NOMO-1 treated with dmso at 0.1 percent for 144 hours (cell line): ENCODE results near the gene USP30.

Experiments used
- DNase-seq: peaks from one replicate; lab custom pipeline; 2025; ENCODE audit not compliant: unreplicated experiment; lab: John Stamatoyannopoulos, UW

The USP30 gene

GRCh38 chr12:109097140-109097434, 44.7 kb downstream of the USP30 start:
- DNase-seq, result no peak

DNA sequence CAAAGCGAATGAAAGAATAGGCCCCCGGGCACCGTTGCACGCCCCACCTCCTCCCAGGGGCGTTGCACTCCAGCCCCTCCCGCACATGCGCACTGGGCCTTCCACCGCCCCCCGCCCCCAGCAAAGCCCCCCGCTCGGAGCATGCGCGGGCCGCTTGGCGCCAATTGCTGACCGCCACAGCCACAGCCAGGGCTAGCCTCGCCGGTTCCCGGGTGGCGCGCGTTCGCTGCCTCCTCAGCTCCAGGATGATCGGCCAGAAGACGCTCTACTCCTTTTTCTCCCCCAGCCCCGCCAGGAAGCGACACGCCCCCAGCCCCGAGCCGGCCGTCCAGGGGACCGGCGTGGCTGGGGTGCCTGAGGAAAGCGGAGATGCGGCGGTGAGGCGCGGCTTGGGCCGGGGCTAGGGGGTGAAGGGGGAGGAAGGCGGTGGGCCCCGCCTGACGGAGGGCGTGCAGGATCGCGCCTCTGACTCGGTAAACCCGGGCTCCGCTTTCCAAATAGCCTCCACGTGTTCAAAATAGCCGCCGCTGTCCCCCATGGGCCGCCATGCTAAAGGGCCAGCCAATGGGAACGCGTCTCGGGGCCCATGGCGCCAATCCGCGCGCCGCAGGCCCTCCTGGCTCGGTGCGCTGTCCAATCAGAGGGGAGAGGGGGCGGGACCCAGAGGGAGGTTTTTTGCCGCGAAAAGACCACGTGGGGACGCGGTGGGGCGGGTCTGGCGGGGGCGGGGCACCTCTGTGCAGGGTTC, 45.2 kb downstream of the USP30 start, which contains the start of gene UNG:
Gene UNG, plus strand, starts transcription at position 163 of the 748 bp plus-strand sequence. Its CDS starts 83 bp downstream, at position 246.
- DNase-seq, result peak; percentile 86

DNA sequence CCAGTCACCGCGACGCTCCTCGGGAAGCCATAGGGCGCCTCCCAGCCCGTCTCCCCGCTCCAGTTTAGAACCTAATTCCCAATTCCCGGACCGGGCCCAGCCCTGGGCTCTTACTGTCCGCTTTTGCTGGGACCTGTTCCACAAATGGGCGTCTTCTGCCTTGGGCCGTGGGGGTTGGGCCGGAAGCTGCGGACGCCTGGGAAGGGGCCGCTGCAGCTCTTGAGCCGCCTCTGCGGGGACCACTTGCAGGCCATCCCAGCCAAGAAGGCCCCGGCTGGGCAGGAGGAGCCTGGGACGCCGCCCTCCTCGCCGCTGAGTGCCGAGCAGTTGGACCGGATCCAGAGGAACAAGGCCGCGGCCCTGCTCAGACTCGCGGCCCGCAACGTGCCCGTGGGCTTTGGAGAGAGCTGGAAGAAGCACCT, 45.8 kb downstream of the USP30 start:
- DNase-seq, result no peak

- no peak for DNase-seq
Observed at GRCh38 chr12:109098651-109099050, 46.3 kb downstream of the USP30 start.

- no peak for DNase-seq
Observed at GRCh38 chr12:109099431-109100020, 47.1 kb downstream of the USP30 start.

DNA sequence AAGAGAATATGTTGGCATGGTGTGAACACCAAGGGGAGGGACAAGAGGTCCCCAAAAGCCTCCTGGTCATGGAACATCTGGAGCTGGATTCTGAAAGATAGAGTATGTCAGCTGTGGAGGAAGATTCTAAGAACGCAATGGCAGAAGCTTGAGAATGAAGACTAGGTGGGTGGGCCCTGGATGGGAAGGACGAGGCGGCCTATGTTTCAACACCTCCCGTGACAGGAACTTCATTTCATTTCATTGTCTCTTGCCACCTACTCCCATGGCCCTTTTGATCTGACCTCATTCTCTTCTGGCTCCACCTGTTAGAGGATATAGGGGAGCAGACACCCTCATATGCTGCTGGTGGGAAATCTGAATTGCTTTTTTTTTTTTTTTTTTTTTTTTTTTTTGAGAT, 48.4 kb downstream of the USP30 start:
- no peak for DNase-seq

DNA sequence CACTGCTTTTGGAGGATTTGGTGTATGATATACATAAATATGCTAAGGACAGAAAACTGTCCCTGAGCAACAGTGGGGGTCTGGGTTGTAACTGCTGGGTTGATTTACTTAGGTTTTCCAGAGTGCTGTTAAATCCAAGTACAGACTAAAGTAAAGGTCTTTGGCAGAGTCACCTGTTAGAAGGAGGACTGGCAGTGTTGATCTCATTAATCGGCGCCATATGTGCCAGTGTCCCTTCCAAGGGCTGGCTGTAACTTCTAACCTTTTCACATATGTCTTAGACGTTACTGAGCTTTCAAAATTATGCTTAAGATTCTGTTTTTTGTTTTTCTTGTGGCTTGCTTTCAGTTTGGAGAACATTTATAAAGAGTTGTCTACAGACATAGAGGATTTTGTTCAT, 50.1 kb downstream of the USP30 start:
- DNase-seq, result no peak

GRCh38 chr12:109105176-109105575, 52.8 kb downstream of the USP30 start:
- no peak for DNase-seq

DNA sequence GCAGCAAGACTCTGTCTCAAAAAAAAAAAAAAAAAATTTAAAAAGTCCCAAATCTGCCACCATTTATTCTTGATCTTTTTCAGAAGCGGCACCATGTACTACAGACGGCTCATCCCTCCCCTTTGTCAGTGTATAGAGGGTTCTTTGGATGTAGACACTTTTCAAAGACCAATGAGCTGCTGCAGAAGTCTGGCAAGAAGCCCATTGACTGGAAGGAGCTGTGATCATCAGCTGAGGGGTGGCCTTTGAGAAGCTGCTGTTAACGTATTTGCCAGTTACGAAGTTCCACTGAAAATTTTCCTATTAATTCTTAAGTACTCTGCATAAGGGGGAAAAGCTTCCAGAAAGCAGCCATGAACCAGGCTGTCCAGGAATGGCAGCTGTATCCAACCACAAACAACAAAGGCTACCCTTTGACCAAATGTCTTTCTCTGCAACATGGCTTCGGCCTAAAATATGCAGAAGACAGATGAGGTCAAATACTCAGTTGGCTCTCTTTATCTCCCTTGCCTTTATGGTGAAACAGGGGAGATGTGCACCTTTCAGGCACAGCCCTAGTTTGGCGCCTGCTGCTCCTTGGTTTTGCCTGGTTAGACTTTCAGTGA, 57.5 kb downstream of the USP30 start:
- DNase-seq, result no peak

- DNase-seq, result no peak
Observed at GRCh38 chr12:109110988-109111495, 58.7 kb downstream of the USP30 start.

DNA sequence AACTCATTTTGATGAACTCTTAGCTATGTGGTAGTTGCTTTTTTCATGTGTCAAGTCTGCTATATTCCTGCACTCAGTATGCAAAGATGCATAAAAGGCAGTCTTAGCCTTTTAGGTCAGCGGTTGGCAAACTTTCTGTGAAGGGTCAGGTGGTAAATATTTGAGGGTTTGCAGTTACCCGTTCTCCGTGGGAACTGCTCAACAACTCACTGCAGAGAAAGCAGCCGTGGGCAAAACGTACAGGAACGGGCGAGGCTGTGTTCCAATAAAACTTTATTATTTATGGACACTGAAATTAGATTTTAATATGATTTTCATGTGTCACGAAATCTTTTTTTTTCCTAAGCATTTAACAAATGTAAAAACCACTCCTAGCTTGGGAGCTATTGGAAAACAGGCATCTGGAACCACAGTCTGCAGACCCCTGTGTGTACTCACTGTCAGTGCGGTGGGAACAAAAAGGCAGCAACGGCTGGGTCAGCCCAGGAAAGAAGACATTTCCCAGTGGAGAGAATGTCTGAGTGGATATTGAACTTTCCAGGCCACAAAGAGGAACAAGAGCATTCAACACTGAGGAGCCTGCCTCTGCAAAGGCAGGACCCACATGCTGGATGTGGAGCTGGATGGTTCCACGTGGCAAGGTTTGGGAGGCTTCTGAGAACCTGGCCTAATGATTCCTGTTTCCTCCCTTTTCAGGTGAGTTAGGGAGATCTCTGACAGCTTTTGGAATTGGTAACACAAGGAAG, 60.5 kb downstream of the USP30 start:
- no peak for DNase-seq

DNA sequence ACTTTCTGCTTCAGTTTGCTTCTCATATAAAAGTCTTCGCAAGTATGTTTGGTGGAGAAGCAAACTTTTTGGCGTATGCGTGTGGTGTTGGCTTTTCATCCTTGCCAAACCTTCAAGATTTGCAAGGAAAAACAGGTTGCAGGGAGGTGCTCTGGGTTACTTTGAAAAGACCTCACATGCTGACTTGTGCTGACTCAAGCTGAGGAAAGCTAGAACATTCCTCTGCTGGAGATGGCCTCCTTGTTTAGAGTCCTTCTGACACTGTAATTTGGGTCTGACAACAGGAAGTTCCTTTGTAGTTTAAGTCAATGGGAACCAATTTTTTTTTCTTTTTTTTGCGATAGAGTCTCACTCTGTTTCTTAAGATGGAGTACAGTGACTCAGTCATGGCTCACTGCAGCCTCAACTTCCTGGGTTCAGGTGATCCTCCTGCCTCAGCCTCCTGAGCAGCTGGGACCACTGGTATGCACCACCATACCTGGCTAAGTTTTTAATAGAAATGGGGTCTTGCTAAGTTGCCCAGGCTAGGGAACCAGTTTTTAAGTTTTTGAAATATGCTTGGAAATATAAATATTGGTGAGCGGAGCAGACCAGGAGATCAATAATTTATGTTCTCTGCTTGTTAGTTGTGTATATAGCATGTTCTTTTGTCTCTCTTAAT, 61.4 kb downstream of the USP30 start:
- DNase-seq, result no peak

GRCh38 chr12:109114644-109115043, 62.3 kb downstream of the USP30 start:
- no peak for DNase-seq

DNA sequence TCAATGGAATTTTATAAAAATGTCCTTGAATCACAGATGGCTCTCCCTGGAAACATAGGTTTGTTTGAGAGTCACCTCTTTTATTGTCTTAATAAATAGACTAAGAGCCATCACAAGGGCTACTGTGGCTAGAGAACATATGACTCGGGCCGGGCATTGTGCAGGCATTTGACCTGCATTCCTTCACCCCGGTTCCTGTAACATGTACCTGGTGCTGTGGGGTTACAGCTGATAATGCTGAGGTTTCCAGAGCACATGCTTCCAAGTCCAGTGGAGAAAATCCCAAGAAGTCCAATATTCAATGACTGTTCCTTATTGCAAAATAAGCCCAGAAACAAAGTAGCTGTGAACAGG, 63.0 kb downstream of the USP30 start:
- DNase-seq, result no peak

GRCh38 chr12:109115758-109116610, 63.6 kb downstream of the USP30 start, which contains the start of gene ACACB:
Gene ACACB, plus strand, starts transcription at chr12:109116587. Its CDS starts 22,819 bp downstream, at chr12:109139406.
- DNase-seq, result peak; percentile 43

GRCh38 chr12:109116611-109116949, 64.2 kb downstream of the USP30 start:
- DNase-seq, result no peak

DNA sequence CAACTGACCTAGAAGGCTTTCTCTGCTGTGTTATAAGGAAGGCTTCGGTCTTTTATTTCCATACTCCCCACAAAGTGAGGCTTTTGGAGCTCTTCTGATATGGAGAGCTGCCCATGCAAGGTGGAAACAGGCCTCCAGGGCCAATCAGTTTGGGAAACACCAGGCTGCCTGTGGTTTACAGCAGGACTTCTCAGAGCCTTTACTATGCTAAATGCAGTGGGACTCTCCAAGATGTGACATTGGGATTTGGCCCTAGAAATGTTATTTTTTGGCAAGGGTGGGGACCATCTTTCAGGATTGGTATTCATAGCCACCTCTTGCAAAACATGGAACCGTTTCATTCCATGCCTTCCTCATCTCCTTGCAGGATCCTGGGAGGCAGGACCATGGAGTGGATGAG, 67.7 kb downstream of the USP30 start:
- no peak for DNase-seq

- DNase-seq, result no peak
Observed at GRCh38 chr12:109120557-109120956, 68.2 kb downstream of the USP30 start.

- no peak for DNase-seq
Observed at GRCh38 chr12:109121346-109121880, 69.0 kb downstream of the USP30 start.
